Measurements from ENCODE around the gene XDH.

The XDH gene

GRCh38 chr2:31366733-31367132 lies 47.8 kb downstream of the XDH start:
- POLR2A ChIA-PET (ENCODE audit: low non-redundant PET) = no interaction called here
- CTCF ChIA-PET = no interaction called here

GRCh38 chr2:31365834-31366505 lies 48.6 kb downstream of the XDH start:
- no peak overlapping the region for H3K27ac ChIP-seq
- TF ChIP-seq CTCF (conservative IDR thresholded peaks at IDR 0.05; ENCODE audit: low read depth) = no peak
- DNase-seq (ENCODE audit: low spot score) = no peak
- ChIA-PET CTCF (no interaction called here), POLR2A (ENCODE audit: low non-redundant PET) (no interaction called here)

More at GRCh38 chr2:31366733-31367132, 47.8 kb downstream of the XDH start:
- TF ChIP-seq CTCF (conservative IDR thresholded peaks at IDR 0.05; ENCODE audit: low read depth) = no peak
- no peak overlapping the region for H3K27ac ChIP-seq
- no peak for DNase-seq (ENCODE audit: low spot score)

- POLR2A ChIA-PET (ENCODE audit: low non-redundant PET) = no interaction called here
- CTCF ChIA-PET = no interaction called here
- TF ChIP-seq CTCF (conservative IDR thresholded peaks at IDR 0.05; ENCODE audit: low read depth) = no peak
- no peak for DNase-seq (ENCODE audit: low spot score)
- no peak overlapping the region for H3K27ac ChIP-seq
Measured at GRCh38 chr2:31365348-31365747, 49.2 kb downstream of the XDH start.

- no peak for DNase-seq (ENCODE audit: low spot score)
- TF ChIP-seq CTCF (conservative IDR thresholded peaks at IDR 0.05; ENCODE audit: low read depth) = no peak
- POLR2A ChIA-PET (ENCODE audit: low non-redundant PET) = no interaction called here
- no peak overlapping the region for H3K27ac ChIP-seq
- CTCF ChIA-PET = no interaction called here
Measured at GRCh38 chr2:31363956-31364750, 50.4 kb downstream of the XDH start.

- POLR2A ChIA-PET (ENCODE audit: low non-redundant PET) = no interaction called here
- DNase-seq (ENCODE audit: low spot score) = no peak
- CTCF ChIA-PET = no interaction called here
- no peak for TF ChIP-seq CTCF (conservative IDR thresholded peaks at IDR 0.05; ENCODE audit: low read depth)
- no peak overlapping the region for H3K27ac ChIP-seq
Measured at GRCh38 chr2:31362581-31362980, 52.0 kb downstream of the XDH start.

- POLR2A ChIA-PET (ENCODE audit: low non-redundant PET) = no interaction called here
- no peak for TF ChIP-seq CTCF (conservative IDR thresholded peaks at IDR 0.05; ENCODE audit: low read depth)
- H3K27ac ChIP-seq = no peak overlapping the region
- DNase-seq (ENCODE audit: low spot score) = no peak
- CTCF ChIA-PET = no interaction called here
Measured at GRCh38 chr2:31359229-31359628, 55.3 kb downstream of the XDH start.
